GM12878 (cell line): ENCODE results near the gene RLIM. TPM values are rescaled to one million over a fixed set of nuclear protein-coding genes. Genes with fewer than 3 reads are reported as not detected.

Experiments
- ATAC-seq: fragments of 200-7000 bp; cut with Tn5 transposase; 3 replicates; pipeline ENCODE4 v1.9.1; 2020; ENCODE audit warnings: mild to moderate bottlenecking, moderate library complexity
- BruUV-seq: library from RNA; stranded (reverse); fragments of 400-500 nt; replicated peaks from 2 replicates; lab custom pipeline; 2021; lab: Mats Ljungman, UMichigan
- CTCF ChIA-PET: fragments of 300-600 bp; sonication (Branson Sonifier 250); formaldehyde crosslinking; extraction: SDS; loops from one replicate; lab custom pipeline; 2021; ENCODE audit warnings: inconsistent platforms; lab: Yijun Ruan, JAX
- POLR2A ChIA-PET: fragments of 350-600 bp; formaldehyde crosslinking; extraction: SDS; loops from one replicate; lab custom pipeline; 2021; ENCODE audit warnings: inconsistent platforms; lab: Charles Lee
- RAD21 ChIA-PET: fragments of 300-600 bp; sonication (Branson Sonifier 250); formaldehyde crosslinking; loops from one replicate; lab custom pipeline; 2023; ENCODE audit warnings: antibody characterized with exemption; ENCODE audit not compliant: unreplicated experiment; lab: Charles Lee
- SMC1A ChIA-PET: fragments of 300-600 bp; sonication (Branson Sonifier 250); formaldehyde crosslinking; loops from one replicate; lab custom pipeline; 2023; ENCODE audit not compliant: unreplicated experiment, uncharacterized antibody; lab: Charles Lee
- DNase-seq: peaks from one replicate; pipeline ENCODE4 v3.0.0-alpha.2; 2011; ENCODE audit warnings: low read depth, low spot score
- FAIRE-seq: peaks from 3 replicates; lab custom pipeline; 2011; peaks lifted over from hg19 to GRCh38; lab: Jason Lieb, UNC
- H2AFZ ChIP-seq: 2 replicates; pipeline ENCODE4 v1.6.0; 2011; ENCODE audit warnings: low read depth, low read length, control low read depth; ENCODE audit not compliant: control insufficient read depth
- H3K27ac ChIP-seq: 2 replicates; pipeline ENCODE4 v1.5.1; 2011; ENCODE audit warnings: control low read depth; ENCODE audit not compliant: control insufficient read depth, insufficient read depth
- H3K27me3 ChIP-seq, 2 experiments: replicated peaks in 1 of 2; 2 replicates each; pipeline versions ENCODE4 v1.6.0 to v1.6.1; 2011; ENCODE audit warnings: low read length in 1 of 2; ENCODE audit not compliant: control insufficient read depth in 2 of 2, insufficient read depth in 2 of 2
- H3K36me3 ChIP-seq, 2 experiments: 2 replicates each; pipeline ENCODE4 v1.5.1; 2011; ENCODE audit warnings: low read length in 1 of 2; ENCODE audit not compliant: control insufficient read depth in 2 of 2, insufficient read depth in 2 of 2
- H3K4me1 ChIP-seq: 2 replicates; pipeline ENCODE4 v1.6.1; 2011; ENCODE audit warnings: mild to moderate bottlenecking, low read length, moderate library complexity, mixed read lengths; ENCODE audit not compliant: control insufficient read depth, insufficient read depth
- H3K4me2 ChIP-seq: 2 replicates; pipeline ENCODE4 v1.6.0; 2011; ENCODE audit warnings: control low read depth; ENCODE audit not compliant: control insufficient read depth, insufficient read depth
- H3K4me3 ChIP-seq: fragments of 200-600 bp; sonication (generic); 2 replicates; pipeline ENCODE4 v1.5.1; 2016
- H3K79me2 ChIP-seq: 2 replicates; pipeline ENCODE4 v1.6.0; 2011; ENCODE audit warnings: low read length; ENCODE audit not compliant: control insufficient read depth, insufficient read depth
- H3K9ac ChIP-seq: 2 replicates; pipeline ENCODE4 v1.8.0; 2011; ENCODE audit warnings: low read length, control low read depth, mixed read lengths; ENCODE audit not compliant: control insufficient read depth, insufficient read depth
- H3K9me3 ChIP-seq: replicated peaks from 3 replicates; pipeline ENCODE4 v1.5.1; 2011; ENCODE audit warnings: mild to moderate bottlenecking, low read length; ENCODE audit not compliant: control insufficient read depth, insufficient read depth
- H4K20me1 ChIP-seq: 2 replicates; pipeline ENCODE4 v1.6.0; 2011; ENCODE audit not compliant: control insufficient read depth, insufficient read depth
- BCL11A ChIP-seq: IDR thresholded peaks from 2 replicates; pipeline ENCODE4 v1.6.1; 2011; ENCODE audit warnings: low read depth, low read length
- BHLHE40 ChIP-seq, 2 experiments: fragments of 450-650 bp in 1 of 2; IDR thresholded peaks; 2 replicates each; pipeline ENCODE4 v1.6.1; 2011 to 2017; ENCODE audit warnings: low read depth in 2 of 2, borderline replicate concordance in 1 of 2, improper control_type of control experiment in 1 of 2, low read length in 1 of 2, mild to moderate bottlenecking in 1 of 2
- CBFB ChIP-seq: IDR thresholded peaks from 2 replicates; pipeline ENCODE4 v1.6.1; 2016; ENCODE audit warnings: antibody characterized with exemption, low read depth
- KLF5 ChIP-seq: fragments of 450-650 bp; IDR thresholded peaks from 2 replicates; pipeline ENCODE4 v1.6.1; 2014; ENCODE audit warnings: mild to moderate bottlenecking; ENCODE audit not compliant: partially characterized antibody
- MXI1 ChIP-seq: fragments of 150-350 bp; IDR thresholded peaks from 2 replicates; pipeline ENCODE4 v1.6.1; 2011; ENCODE audit warnings: low read depth, mild to moderate bottlenecking, inconsistent platforms, low read length, improper control_type of control experiment
- PBX3 ChIP-seq: IDR thresholded peaks from 2 replicates; pipeline ENCODE4 v1.6.1; 2011; ENCODE audit warnings: mild to moderate bottlenecking, low read depth, low read length, moderate library complexity; ENCODE audit not compliant: insufficient replicate concordance
- RAD51 ChIP-seq: fragments of 450-650 bp; IDR thresholded peaks from 2 replicates; pipeline ENCODE4 v1.6.1; 2016; ENCODE audit warnings: moderate library complexity, mild to moderate bottlenecking, inconsistent platforms
- RUNX3 ChIP-seq: IDR thresholded peaks from 2 replicates; pipeline ENCODE4 v1.6.1; 2012; ENCODE audit warnings: low read length, inconsistent platforms
- ZBTB4 ChIP-seq: fragments of 450-650 bp; formaldehyde crosslinking; IDR thresholded peaks from 2 replicates; pipeline ENCODE4 v1.4.0; 2022; ENCODE audit warnings: mild to moderate bottlenecking, moderate library complexity
- ZBTB40 ChIP-seq: fragments of 450-650 bp; IDR thresholded peaks from 2 replicates; pipeline ENCODE4 v1.6.1; 2016; ENCODE audit warnings: mild to moderate bottlenecking, moderate library complexity, borderline replicate concordance
- ZNF687 ChIP-seq: fragments of 450-650 bp; IDR thresholded peaks from 2 replicates; pipeline ENCODE4 v1.6.1; 2017; ENCODE audit warnings: mild to moderate bottlenecking, moderate library complexity
- WGBS: methylation state at CpG from one replicate; pipeline ENCODE4 v1.1.6; 2016; ENCODE audit warnings: low lambda C conversion rate; ENCODE audit not compliant: insufficient replicate concordance, insufficient coverage; ENCODE audit errors: missing lambda C conversion rate; 5-methylcytosine and 5-hydroxymethylcytosine counted together
- in situ Hi-C: fragments of 300-500 bp; cut with MboI; formaldehyde crosslinking; loops from 9 replicates; pipeline ENCODE4 v1.14.3; 2018; ENCODE audit warnings: mixed read lengths
- intact Hi-C: fragments of 100-400 bp; cut with micrococcal nuclease; formaldehyde crosslinking; loops from one replicate; pipeline ENCODE4 v1.14.2; 2022; ENCODE audit not compliant: unreplicated experiment
- polyA plus RNA-seq, 11 experiments: library from polyadenylated mRNA; depleted of rRNA in 4 of 11; unstranded in 6 of 11; stranded (reverse) in 5 of 11; fragments of >200 nt; fragmentation: Nextera tagmentation in 4 of 11; fragmentation: Illumina TruSeq in 1 of 11; extraction: Ambion mirVana in 4 of 11; extraction: Trizol in 1 of 11; gene quantifications; 1 replicate in 1 of 11; 2 replicates in 10 of 11; pipeline versions ENCODE4 v1.2.1 to v1.2.3, GENCODE V29; 2011 to 2016; ENCODE audit warnings: inconsistent platforms in 2 of 11, missing spikeins in 2 of 11, low read depth in 1 of 11
- total RNA-seq, 4 experiments: library from RNA; depleted of rRNA in 3 of 4; stranded (reverse); fragments of >200 nt in 3 of 4; fragmentation: Illumina TruSeq in 1 of 4; extraction: Trizol in 1 of 4; gene quantifications; 2 replicates each; pipeline versions ENCODE4 v1.2.1 to v1.2.3, GENCODE V29; 2013 to 2021

Gene RLIM
- total and polyA plus RNA-seq, 10 of the 15 experiments (the other 5 are each of a cell fraction or from before 2014, with no cell fraction given): 4.0 to 33.9 (median 15.1) TPM

DNA sequence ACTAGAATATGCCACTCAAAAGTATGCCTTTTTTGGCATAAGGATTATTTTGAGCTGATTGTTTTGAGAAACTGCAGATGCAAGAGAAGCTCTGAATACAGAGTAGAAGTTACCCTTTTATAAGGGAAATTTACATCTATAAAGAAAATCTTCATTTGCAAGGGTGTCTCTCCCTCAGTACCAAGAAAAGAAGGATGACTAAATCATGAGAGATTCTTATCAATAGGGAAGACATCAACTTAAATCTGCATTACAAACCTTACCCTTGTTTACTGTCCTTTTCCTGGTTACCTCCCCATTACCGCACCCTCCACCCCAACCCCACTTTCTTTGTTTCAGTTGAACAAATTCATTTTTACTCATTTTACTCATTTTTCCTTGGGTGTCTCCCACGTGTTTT, 62.5 kb downstream of the RLIM start:
- no peaks in the 10 kb centered on the region; the same call in 2 of the 3 replicates for H3K9me3 ChIP-seq
- POLR2A ChIA-PET: no interaction called here
- no peaks in the 10 kb centered on the region for H3K4me1 ChIP-seq
- no peak overlapping the region for H3K27ac ChIP-seq
- FAIRE-seq (no peak), ATAC-seq (no peak), DNase-seq (no peak)
- BruUV-seq: no TSS peak
- RAD21 ChIA-PET: no interaction called here
- H3K79me2 ChIP-seq: no peaks in the 10 kb centered on the region
- no peak overlapping the region for H3K4me3 ChIP-seq
- no peak overlapping the region for H2AFZ ChIP-seq
- 0% methylated on average over 2 of the region's 2 CpGs for WGBS
- in situ Hi-C loops: no loop called here
- intact Hi-C loops: loop anchor here (5.0 kb wide), 3 partner anchors 315 to 1050 kb away; no protein-coding TSS in a partner anchor
- SMC1A ChIA-PET: interaction anchor here (1.4 kb wide), 1 partner anchor 169 kb away, joined by 3 read pairs; no protein-coding TSS in a partner anchor
- no peaks in the 10 kb centered on the region for H3K27me3 ChIP-seq
- CTCF ChIA-PET: interaction anchor here (0.7 to 1.9 kb wide), 3 partner anchors 13 to 170 kb away, joined by 3 to 8 read pairs (median 3); no protein-coding TSS in a partner anchor
- H4K20me1 ChIP-seq: no peaks in the 10 kb centered on the region
- no peaks in the 10 kb centered on the region for H3K36me3 ChIP-seq
- no peak overlapping the region for H3K4me2 ChIP-seq
- no peak overlapping the region for H3K9ac ChIP-seq
- TF ChIP-seq RAD51 (no peak), ZNF687 (no peak), ZBTB4 (CRISPR knock-in tag) (no peak), ZBTB40 (no peak), KLF5 (no peak), MXI1 (no peak), BCL11A (no peak), CBFB (no peak), RUNX3 (no peak), BHLHE40 (IDR thresholded peaks at IDR 0.05; ENCODE audit: borderline replicate concordance in 1 of 2, low read depth in 2 of 2, low read length in 1 of 2) (no peak), PBX3 (no peak)
